Measurements from ENCODE around the gene RNF217. TPM values are rescaled to one million over a fixed set of nuclear protein-coding genes. Genes with fewer than 3 reads are reported as not detected.

The RNF217 gene
- total and polyA plus RNA-seq, 2 of the 13 experiments (the other 11 are each of a cell fraction or from before 2014, with no cell fraction given) = 2.2 to 2.4 TPM

- TF ChIP-seq MXD3 (CRISPR knock-in tag; IDR thresholded peaks at IDR 0.05) = no peak
Observed at GRCh38 chr6:125140808-125141207, 178.6 kb downstream of the RNF217 start (continued).

Other genes starting within 250 kb of the RNF217 start
- gene TPD52L1, start 191.3 kb downstream of the RNF217 start, total RNA-seq (2016; rRNA removed; fragmentation: Illumina TruSeq; extraction: Trizol) = 0.49 and 0.67 TPM in 2 replicates
- gene TPD52L1, start 191.3 kb downstream of the RNF217 start, polyA plus RNA-seq (2011; rRNA removed) = 0.47 and 0.53 TPM in 2 replicates

Data from HepG2 (cell line).